Measurements from ENCODE around the gene ADAMTS17.

DNA sequence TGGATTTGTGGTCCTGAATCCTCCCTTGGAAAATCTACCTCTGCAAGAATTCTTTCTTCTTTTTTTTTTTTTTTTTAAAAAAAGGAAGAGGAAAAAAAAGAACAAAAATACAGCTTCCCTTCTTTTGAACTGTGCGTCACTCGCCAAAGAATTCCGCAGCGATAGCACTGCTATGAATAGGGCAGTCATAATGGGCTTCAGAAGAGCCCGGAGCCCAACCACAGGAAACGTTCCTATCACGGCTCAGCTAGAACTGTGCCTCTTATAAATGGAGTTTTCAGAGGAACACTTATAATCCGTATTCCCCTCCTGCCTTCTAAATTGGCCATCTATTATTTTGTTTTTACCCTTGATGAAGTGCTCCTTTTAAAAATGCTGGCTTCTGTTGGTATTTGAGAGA, 227.7 kb downstream of the ADAMTS17 start:
- TF ChIP-seq, protein P1, sequence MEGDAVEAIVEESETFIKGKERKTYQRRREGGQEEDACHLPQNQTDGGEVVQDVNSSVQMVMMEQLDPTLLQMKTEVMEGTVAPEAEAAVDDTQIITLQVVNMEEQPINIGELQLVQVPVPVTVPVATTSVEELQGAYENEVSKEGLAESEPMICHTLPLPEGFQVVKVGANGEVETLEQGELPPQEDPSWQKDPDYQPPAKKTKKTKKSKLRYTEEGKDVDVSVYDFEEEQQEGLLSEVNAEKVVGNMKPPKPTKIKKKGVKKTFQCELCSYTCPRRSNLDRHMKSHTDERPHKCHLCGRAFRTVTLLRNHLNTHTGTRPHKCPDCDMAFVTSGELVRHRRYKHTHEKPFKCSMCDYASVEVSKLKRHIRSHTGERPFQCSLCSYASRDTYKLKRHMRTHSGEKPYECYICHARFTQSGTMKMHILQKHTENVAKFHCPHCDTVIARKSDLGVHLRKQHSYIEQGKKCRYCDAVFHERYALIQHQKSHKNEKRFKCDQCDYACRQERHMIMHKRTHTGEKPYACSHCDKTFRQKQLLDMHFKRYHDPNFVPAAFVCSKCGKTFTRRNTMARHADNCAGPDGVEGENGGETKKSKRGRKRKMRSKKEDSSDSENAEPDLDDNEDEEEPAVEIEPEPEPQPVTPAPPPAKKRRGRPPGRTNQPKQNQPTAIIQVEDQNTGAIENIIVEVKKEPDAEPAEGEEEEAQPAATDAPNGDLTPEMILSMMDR (IDR thresholded peaks at IDR 0.05): no peak
- no peak for TF ChIP-seq POLR2A (IDR thresholded peaks at IDR 0.05)
